Measurements from ENCODE around the gene FGL2.
"Not testable (repeated sequence)": the region's sequence is repeated elsewhere in the genome, so short reads cannot be mapped to it uniquely, and the experiment has no call there.

Gene FGL2

DNA sequence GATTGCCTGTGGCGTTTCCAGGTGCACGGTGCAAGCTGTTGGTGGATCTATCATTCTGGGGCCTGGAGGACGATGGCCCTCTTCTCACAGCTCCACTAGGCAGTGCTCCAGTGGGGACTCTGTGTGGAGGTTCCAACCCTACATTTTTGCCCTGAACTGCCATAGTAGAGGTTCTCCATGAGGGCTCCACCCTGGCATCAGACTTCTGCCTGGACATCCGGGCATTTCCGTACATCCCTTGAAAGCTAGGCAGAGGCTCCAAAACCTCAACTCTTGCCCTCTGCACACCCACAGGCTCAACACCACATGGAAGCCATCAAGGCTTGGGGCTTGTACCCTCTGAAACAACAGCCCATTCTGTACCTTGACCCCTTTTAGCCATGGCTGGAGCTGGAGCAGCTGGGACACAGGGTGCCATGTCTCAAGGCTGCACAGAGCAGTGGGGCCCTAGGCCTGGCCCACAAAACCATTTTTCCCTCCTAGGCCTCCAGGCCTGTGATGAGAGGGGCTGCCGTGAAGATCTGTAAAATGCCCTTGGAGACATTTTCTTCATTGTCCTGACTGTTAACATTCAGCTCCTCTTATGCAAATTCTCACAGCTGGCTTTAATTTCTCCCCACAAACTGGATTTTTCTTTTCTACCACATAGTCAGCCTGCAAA lies 10.0 kb upstream of the FGL2 start:
- no peak for DNase-seq (ENCODE audit: low spot score)

DNA sequence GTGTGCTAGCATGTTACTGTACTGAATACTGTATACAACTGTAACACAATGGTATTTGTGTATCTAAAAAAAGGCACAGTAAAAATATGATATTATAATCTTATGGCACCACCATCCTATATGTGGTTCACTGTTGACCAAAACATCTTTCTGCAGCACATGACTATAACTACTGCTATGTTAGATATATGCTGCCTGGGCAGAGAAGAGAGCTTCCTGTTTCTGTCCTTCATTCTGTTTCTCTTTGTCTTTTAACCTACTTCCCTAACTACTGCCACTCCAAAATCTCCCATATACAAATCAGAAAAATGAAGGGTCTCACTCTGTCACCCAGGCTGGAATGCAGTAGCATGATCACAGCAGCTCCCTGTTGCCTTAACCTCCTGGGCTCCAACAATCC lies 8.8 kb upstream of the FGL2 start:
- no peak for DNase-seq (ENCODE audit: low spot score)

DNA sequence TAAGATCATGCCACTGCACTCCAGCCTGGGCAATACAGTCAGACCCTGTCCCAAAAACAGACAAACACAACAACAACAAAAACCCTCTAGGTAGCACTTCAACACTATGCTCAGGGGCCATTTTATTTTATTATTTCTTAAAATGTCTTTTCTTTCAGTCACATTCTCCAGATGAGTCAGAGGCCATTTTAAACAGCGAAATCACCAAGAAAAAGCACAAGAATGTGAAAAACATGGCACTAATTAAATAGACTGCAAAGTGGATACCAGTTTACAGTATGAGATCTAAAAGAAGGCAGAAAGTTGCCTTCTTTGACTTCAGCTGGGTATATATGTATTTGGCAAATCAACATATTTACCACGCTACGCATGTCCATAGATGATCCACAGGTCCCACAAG lies 6.1 kb upstream of the FGL2 start:
- no peak for DNase-seq (ENCODE audit: low spot score)

DNA sequence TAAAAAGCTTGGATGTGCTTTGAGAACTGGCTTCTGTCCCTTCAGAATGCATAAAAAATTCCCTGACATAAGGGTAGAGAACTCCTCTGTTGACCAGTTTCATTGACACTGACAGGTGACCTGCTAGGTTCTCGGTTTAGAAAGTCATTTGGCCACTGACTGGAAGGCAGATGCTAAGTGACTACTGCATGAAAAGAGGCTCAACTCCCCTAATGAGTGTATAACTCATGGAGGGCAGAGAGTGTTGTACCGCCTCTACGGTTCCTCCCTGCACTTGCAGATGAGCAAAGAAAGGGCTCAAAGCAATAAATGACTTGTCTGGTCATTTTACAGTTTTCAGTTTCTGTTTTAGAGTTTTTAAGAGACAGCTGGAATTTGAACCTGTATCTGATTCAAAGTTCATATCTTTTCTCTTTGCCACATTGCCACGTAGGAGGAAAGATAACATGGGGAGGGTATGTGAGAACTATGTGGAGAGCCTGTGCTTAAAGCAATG lies 2.9 kb upstream of the FGL2 start:
- no peak for DNase-seq (ENCODE audit: low spot score)

DNA sequence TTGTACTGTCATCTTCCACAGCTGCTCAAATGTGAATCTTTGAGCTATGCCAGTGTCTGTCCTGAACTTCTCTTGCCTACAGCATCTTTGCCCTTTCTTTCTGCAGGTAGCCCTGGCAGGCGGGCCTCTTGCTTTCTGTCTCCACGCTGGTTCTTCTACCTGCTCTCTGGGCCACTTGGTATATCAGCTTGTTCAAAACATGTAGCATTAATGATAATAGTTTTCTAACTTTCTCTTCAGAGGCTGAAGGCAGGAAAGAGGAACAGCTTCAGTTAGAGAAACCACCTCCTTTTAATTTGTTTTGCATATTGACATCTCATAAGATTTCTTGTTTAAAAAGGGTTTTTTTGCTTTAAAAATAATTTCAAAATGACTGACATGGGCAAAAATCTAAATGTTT lies 923 bp upstream of the FGL2 start:
- DNase-seq (ENCODE audit: low spot score) = no peak

DNA sequence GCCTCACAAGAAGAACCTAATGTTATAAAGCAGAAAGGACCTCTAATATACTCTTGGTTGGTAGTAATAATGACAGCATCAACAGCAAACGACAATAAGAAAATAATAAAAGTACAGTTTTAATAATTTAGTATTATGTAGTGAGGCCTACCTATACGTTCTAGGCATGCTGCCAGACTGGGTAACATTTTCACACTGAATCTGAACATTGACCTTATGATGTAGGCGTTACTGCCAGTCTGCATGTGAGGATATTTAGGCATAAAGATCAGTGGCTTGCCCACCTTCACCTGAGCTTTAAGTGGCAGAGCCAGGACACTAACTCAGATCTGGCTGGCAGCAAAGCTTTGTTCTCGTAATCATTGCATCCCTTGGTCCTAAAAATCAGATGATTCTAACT lies 2.5 kb downstream of the FGL2 start:
- no peak for DNase-seq (ENCODE audit: low spot score)

DNA sequence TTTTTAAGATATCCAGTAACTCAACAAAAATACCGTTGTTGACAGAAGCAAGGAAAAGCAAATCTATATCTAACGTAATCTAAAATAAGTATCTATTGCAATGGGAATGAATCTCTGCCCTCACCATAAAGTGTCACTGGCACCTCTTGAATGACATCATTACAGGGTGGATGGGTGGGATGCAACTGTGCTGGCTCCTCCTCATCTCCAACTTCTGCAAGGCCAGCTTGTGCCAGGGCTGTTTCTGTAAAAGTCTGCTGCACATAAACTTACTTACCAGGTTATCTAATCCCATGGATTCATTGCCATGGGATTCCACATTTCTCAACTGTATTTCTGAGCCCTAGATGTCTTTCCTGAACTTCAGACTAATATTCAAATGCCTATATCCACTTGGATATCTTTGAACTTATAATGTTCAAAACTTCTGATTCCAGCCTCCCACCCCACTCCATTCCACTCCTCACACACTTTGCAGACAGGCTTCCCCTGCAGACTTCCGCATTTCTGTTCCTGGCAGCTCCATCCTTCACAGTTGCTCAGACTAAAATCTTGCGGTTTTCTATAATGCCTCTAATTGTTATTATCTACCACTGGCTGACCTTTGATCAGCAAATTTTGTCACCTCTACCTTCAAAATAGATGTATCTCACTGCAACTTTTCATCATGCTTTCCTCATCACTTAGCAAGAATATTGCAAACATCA lies 10.7 kb downstream of the FGL2 start:
- no peak for DNase-seq (ENCODE audit: low spot score)

DNA sequence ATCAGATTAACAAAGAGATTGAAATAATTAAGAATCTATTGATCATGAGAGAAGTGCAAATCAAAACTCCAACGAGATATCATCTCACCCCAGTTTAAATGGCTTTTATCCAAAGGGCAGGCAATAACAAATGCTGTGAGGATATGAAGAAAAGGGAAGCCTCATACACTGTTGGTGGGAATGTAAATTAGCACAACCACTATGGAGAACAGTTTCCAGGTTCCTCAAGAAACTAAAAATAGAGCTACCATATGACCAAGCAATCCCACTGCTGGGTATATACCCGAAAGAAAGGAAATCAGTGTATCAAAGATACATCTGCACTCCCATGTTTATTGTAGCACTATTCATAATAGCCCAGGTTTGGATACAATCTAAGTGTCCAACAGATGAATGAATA lies 13.8 kb downstream of the FGL2 start:
- DNase-seq (ENCODE audit: low spot score) = no peak

DNA sequence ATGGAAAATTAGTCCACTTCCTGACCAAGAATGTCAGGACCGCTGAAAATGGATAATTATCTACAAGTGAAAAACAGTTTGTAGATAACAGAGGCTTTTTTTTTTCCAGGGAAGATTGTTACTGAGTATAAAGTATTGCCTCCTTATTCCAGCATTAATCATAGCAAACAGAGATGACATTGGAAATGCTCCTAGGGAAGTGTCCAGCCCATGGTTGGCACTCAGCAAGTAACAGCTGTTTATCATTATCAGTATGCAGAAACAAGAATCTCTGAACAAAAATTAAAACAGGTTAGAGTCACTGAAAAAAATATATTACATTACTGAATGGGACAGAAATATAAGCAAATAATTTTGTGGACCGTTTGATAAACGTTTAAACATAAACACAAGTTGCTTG lies 14.6 kb downstream of the FGL2 start:
- no peak for DNase-seq (ENCODE audit: low spot score)

DNA sequence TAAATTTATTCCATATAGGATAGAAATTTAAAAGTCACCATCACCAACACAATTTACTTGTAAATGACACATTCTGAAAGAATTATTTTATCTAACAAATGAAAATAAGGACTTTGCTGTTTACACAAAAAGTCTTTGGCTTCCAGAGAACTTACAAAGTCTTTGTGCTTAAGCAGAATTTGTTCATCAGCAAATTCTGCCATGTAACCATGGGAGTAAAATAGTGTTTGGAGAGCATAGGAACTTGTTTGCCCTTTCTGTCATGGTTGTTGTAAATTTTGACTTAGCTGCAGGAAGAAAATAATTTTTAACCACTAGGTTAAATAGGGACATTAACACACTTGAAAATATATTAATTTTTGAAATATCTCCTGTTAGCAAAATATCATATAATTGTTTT lies 15.2 kb downstream of the FGL2 start:
- no peak for DNase-seq (ENCODE audit: low spot score)

DNA sequence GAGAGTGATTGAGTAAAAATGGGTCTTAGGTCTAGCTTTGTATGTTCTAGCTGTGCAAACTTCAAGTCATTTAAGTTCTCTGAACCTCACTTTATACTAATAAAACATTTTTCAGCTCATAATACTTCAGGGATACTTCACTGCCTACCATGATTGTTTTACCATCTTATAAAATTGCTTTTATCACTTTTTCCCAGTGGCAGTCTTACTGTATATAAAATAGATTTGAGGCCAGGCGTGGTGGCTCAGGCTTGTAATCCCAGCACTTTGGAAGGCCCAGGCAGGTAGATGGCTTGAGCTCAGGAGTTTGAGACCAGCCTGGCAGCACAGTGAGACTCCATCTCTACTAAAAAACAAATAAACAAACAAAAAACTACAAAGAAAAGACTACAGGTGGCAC lies 17.4 kb downstream of the FGL2 start:
- DNase-seq (ENCODE audit: low spot score) = no peak

DNA sequence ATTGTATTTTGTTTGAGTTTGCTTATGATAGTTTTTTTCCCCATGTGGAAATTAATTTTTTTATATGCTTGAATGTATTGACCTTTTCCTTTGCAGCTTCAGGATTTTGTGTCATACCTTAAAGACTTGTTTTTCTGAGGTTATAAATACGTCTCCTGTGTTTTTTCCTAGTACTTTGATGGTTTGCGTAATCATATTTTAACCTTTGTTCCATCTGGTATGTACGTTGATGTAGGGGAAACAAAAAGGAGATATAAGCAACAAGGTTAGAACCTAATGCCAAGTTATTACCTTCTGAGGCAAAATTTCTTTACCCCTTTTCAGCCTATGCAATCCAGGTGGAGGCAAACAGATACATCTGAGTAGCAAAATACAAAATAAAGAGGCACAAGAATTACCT lies 17.9 kb downstream of the FGL2 start:
- no peak for DNase-seq (ENCODE audit: low spot score)

DNA sequence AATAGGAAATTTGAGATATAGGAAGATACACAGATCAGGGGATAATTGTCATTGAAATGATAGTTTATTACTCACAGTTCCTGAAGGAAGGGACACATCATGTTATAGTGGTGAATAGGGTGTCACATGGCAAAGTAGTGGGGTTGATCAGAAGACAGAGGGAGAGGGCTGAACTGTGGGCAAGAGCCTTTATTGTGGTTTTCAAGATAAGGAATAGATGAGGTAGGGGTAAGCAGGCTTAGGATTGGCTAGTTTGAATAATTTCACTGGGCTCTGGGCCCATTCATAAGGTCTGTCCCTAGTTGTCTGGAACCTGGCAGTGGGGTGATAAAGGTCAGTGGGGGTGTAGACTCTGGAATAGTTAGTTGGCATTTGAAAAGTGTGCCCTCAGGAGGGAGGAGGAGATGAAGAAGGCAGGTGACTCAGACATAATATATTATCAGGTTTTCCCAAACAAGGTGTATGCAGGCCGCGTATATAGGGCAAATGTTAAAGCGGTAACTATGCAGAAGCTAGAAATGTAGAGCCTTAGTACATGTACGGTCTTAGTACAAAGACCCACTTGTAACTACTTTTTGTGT lies 18.5 kb downstream of the FGL2 start:
- no peak for DNase-seq (ENCODE audit: low spot score)

DNA sequence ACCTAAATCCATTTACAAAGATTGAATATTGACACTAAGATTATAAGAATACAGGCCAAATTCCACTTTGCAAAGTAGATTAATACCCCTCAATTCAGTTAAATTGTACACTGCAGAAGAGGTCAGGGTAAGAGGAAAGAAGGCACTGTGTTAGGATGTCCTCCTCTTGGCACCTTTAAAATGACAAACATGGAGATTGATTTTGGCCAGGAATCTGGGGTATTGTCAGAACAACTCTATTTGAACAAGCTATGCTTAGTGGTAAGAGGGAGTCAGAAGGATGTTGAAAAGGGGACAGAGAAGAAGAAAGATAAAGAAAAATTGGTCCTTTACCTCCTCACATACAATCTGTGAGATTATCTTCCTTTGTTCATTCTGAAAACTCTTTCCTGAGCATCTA lies 21.6 kb downstream of the FGL2 start:
- DNase-seq (ENCODE audit: low spot score) = not testable (repeated sequence)

DNA sequence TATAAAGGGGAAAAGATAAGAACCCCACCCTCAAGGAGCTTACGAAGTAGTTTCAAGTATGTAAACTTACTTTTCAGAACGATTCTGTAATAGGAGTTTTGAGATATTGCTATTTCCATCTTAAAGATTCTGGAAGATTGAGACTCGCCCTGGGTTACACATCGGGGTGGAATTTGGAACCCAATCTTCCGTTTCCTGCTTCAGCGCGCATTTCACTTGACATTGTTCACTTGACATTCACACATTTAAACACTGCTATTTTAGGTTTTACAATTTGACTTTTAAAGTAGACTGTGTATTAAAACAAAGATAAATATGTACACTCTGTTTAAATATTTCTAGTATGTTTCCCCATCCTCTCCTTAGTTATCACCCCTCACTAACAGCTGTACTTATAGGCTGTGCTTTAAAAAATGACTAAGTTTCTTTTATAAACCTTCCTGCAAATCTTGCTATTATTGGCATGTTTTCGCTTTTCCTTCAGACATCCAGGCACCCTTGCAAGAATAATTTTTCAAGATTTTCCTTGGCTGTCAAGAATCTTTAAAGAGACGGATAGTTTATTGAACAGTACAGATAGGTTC lies 22.2 kb downstream of the FGL2 start:
- DNase-seq (ENCODE audit: low spot score) = not testable (repeated sequence)

DNA sequence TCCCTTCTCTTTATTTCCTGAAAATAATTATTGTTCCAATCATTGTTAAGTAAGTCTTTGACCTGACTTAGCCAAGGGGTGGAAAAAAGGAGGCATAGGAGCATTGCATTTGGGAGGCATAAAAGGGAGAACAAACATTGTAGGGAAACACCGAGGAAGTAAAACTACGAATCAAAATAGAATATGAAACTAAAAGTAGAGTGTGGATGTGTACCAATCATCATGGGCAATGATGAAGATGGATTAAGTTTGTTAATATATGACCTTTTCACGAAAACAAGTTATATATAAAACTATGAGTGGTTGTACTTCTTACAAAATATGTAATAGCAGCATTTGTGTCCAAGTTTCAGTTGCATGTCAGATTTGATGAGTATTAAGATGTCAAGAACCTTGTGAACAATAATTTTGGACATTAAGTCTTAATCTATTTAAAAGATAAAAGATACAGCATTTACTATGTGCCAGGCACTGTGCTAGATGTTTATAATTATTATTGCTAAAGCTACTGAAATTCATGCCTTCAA lies 24.3 kb downstream of the FGL2 start:
- DNase-seq (ENCODE audit: low spot score) = not testable (repeated sequence)

DNA sequence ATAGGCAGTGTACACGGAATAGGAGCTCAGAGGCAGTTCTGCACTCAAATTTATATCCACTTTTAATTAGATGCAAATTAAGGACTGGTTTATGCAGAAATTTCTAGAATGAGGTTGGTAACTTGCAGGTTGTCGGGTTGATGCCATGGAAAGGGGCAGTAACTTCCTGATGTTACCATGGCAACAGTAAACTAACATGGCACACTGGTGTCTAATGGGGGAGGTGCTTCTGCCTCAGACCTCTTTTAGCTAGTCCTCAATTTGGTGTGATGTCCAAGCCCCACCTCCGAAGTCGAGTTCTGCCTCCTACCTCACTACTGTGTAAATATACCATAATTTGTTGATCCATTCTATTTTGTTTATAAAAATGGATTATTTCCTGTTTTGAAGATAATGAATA lies 25.2 kb downstream of the FGL2 start:
- not testable (repeated sequence) for DNase-seq (ENCODE audit: low spot score)

DNA sequence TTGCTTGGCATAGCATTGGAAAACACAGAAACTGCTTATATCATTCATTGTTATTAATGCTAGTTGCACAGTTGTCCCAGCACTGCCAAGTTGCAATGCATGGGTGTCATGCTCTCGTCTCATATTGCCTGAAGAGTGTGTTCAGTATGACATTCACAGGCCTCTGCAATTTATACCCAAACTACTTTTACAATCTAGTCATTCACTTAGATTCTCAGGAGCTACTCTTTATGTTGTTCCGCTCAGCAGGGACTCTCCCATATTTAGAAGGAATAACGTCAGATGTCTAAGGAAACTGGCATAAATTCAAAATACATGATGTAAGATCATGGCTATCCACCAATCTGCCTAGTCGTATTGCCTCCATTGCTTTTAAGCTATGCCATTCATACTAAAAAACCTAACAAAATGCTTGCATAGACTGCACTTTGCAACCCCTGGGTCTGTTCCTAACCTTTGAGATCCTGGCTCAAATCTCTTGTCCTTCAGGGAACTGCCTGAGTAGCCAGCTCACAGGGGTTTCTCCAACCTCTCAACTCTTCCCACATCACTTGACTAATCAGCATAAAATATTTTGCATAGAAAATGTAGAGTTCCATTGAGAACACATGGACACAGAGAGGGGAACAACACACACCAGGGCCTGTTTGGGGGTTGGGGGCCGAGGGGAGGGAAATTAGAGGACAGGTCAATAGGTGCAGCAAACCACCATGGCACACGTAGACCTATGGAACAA lies 27.0 kb downstream of the FGL2 start:
- not testable (repeated sequence) for DNase-seq (ENCODE audit: low spot score)

DNA sequence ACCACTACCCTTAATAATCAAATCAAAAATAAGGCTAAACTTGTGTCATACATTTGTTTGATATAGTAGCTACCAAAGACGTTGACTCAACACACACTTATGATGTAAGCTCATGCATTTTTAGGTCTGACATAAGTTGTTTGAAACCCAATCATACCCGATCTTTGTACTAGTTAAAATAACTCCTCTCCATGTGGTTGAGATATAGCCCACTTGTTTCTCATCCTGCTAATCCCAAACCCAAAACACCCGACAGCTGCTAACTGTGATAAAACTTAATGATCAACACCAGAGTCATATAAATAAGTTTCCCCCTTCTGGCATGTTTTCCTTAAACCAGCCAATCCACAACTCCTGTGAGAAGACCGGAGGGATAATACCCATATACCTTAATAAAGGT lies 28.5 kb downstream of the FGL2 start:
- DNase-seq (ENCODE audit: low spot score) = not testable (repeated sequence)

DNA sequence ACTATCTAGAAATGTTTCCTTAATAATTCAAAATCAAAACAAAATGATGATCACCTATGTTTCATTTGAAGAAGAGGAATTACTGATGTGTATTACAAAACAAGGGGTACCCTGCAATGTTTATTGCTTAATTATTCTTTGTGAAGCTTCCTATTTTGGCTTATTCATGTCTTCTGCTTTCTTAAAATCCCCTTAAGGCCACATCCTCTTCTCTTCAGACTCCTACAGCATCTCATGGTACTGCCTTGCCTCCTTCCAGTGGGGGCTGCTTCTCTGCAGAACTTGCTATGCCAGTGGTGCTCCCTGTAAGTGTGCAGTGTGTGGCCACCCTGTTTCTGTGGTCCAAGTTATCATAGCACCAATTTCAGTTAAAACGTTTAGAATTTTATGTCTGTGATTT lies 42.2 kb downstream of the FGL2 start:
- DNase-seq (ENCODE audit: low spot score) = no peak

DNA sequence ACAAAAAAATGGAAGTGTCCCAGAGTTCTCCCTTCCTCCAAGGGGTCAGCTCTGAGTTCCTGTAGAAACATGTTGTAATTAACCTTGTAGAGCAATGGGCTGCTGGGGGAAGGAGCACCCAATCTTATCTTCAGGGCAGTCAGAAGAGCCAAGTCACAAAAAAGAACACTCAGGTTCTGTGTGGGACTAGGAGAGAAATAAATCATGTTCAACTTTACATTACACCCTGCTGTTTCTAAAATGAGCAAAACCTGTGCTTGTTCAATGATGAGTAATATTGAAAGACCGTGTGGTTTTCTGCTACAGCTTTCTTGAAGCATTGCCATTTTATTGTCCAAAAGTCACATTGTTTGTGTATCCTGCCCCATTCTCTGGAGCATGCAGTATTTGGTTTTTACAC lies 42.6 kb downstream of the FGL2 start:
- DNase-seq (ENCODE audit: low spot score) = not testable (repeated sequence)

Measured in AG08396 (cell line).